ENCODE results near the gene AUTS2.

The AUTS2 gene

GRCh38 chr7:70667406-70667805 is 1069.1 kb downstream of the AUTS2 start:
- Histone ChIP-seq H3K27me3 (no peaks in the 10 kb centered on the region), H3K9me3 (no peaks in the 10 kb centered on the region), H3K36me3 (no peaks in the 10 kb centered on the region), H3K27ac (no peak overlapping the region), H3K4me3 (ENCODE audit: low read depth in 1 of 2, low read length in 1 of 2) (no peak overlapping the region), H3K4me1 (ENCODE audit: control insufficient read depth in 1 of 2, insufficient read depth in 1 of 2, low read depth in 1 of 2, low read length in 1 of 2) (no peaks in the 10 kb centered on the region)
- no peak for TF ChIP-seq CTCF (IDR thresholded peaks at IDR 0.05)

- Histone ChIP-seq H3K4me1 (ENCODE audit: control insufficient read depth in 1 of 2, insufficient read depth in 1 of 2, low read depth in 1 of 2, low read length in 1 of 2) (no peaks in the 10 kb centered on the region), H3K27ac (no peak overlapping the region), H3K36me3 (no peaks in the 10 kb centered on the region), H3K27me3 (no peaks in the 10 kb centered on the region), H3K9me3 (no peaks in the 10 kb centered on the region), H3K4me3 (ENCODE audit: low read depth in 1 of 2, low read length in 1 of 2) (no peak overlapping the region)
- no peak for TF ChIP-seq CTCF (IDR thresholded peaks at IDR 0.05)
Measured at GRCh38 chr7:70668606-70669358, 1070.5 kb downstream of the AUTS2 start.

- Histone ChIP-seq H3K27me3 (no peaks in the 10 kb centered on the region), H3K9me3 (no peaks in the 10 kb centered on the region), H3K4me3 (ENCODE audit: low read depth in 1 of 2, low read length in 1 of 2) (no peak overlapping the region), H3K4me1 (ENCODE audit: control insufficient read depth in 1 of 2, insufficient read depth in 1 of 2, low read depth in 1 of 2, low read length in 1 of 2) (no peaks in the 10 kb centered on the region), H3K27ac (no peak overlapping the region), H3K36me3 (no peaks in the 10 kb centered on the region)
- TF ChIP-seq CTCF (IDR thresholded peaks at IDR 0.05) = no peak
Measured at GRCh38 chr7:70669854-70670253, 1071.6 kb downstream of the AUTS2 start.

- H3K27ac ChIP-seq = no peak overlapping the region
- no peaks in the 10 kb centered on the region for H3K27me3 ChIP-seq
- H3K36me3 ChIP-seq = no peaks in the 10 kb centered on the region
- H3K9me3 ChIP-seq = no peaks in the 10 kb centered on the region
- TF ChIP-seq CTCF (IDR thresholded peaks at IDR 0.05) = no peak
- H3K4me3 ChIP-seq (ENCODE audit: low read depth in 1 of 2, low read length in 1 of 2) = no peak overlapping the region
- no peaks in the 10 kb centered on the region for H3K4me1 ChIP-seq (ENCODE audit: control insufficient read depth in 1 of 2, insufficient read depth in 1 of 2, low read depth in 1 of 2, low read length in 1 of 2)
Measured at GRCh38 chr7:70670288-70670687, 1072.0 kb downstream of the AUTS2 start.

GRCh38 chr7:70673778-70674570 is 1075.7 kb downstream of the AUTS2 start:
- H3K4me3 ChIP-seq (ENCODE audit: low read depth in 1 of 2, low read length in 1 of 2) = no peak overlapping the region
- no peaks in the 10 kb centered on the region for H3K4me1 ChIP-seq (ENCODE audit: control insufficient read depth in 1 of 2, insufficient read depth in 1 of 2, low read depth in 1 of 2, low read length in 1 of 2)
- H3K27me3 ChIP-seq = no peaks in the 10 kb centered on the region
- H3K27ac ChIP-seq = no peak overlapping the region
- TF ChIP-seq CTCF (IDR thresholded peaks at IDR 0.05) = no peak
- H3K9me3 ChIP-seq = no peaks in the 10 kb centered on the region
- no peaks in the 10 kb centered on the region for H3K36me3 ChIP-seq

Data from neutrophil (primary cell).